ENCODE results near the gene XPO4. TPM values are rescaled to one million over a fixed set of nuclear protein-coding genes. Genes with fewer than 3 reads are reported as not detected.
"Not testable (repeated sequence)": the region's sequence is repeated elsewhere in the genome, so short reads cannot be mapped to it uniquely, and the experiment has no call there.

Gene XPO4
- total RNA-seq, 1 donor from 2014 or later = 27.4 TPM

- Mint-ChIP-seq H3K4me1 (peaks cover 11% of the 10 kb centered on the region), H3K9me3 (no peaks in the 10 kb centered on the region)
Observed at GRCh38 chr13:20891034-20891433, 11.5 kb downstream of the XPO4 start.

DNA sequence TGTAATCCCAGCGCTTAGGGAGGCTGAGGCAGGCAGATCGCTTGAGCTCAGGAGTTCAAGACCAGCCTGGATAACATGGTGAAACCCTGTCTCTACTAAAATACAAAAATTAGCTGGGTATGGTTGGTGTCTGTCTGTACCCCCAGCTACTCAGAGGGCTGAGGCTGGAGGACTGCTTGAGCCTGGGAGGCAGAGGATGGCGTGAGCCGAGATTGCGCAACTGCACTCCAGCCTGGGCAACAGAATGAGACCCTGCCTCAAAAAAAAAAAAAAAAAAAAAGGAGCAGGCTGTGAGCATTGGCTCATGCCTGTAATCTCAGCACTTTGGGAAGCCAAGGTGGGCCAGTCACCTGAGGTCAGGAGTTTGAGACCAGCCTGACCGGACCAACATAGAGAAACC, 12.0 kb downstream of the XPO4 start:
- H3K27ac Mint-ChIP-seq; H3K9me3 Mint-ChIP-seq; H3K27me3 Mint-ChIP-seq; H3K4me3 Mint-ChIP-seq; DNase-seq; ATAC-seq (ENCODE audit: low read depth); intact Hi-C loops (cut with micrococcal nuclease); POLR2A ChIA-PET; CTCF ChIA-PET: not testable (repeated sequence)
- Mint-ChIP-seq H3K4me1 (peaks cover 11% of the 10 kb centered on the region), H3K36me3 (ENCODE audit: low read depth) (peaks cover 26% of the 10 kb centered on the region)

More at GRCh38 chr13:20891034-20891433, 11.5 kb downstream of the XPO4 start:
- CTCF ChIA-PET = no interaction called here
- TF ChIP-seq, protein P1, sequence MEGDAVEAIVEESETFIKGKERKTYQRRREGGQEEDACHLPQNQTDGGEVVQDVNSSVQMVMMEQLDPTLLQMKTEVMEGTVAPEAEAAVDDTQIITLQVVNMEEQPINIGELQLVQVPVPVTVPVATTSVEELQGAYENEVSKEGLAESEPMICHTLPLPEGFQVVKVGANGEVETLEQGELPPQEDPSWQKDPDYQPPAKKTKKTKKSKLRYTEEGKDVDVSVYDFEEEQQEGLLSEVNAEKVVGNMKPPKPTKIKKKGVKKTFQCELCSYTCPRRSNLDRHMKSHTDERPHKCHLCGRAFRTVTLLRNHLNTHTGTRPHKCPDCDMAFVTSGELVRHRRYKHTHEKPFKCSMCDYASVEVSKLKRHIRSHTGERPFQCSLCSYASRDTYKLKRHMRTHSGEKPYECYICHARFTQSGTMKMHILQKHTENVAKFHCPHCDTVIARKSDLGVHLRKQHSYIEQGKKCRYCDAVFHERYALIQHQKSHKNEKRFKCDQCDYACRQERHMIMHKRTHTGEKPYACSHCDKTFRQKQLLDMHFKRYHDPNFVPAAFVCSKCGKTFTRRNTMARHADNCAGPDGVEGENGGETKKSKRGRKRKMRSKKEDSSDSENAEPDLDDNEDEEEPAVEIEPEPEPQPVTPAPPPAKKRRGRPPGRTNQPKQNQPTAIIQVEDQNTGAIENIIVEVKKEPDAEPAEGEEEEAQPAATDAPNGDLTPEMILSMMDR (IDR thresholded peaks at IDR 0.05) = no peak
- intact Hi-C loops (cut with micrococcal nuclease) = no loop called here
- Mint-ChIP-seq H3K36me3 (ENCODE audit: low read depth) (peaks cover 23% of the 10 kb centered on the region), H3K27me3 (no peaks in the 10 kb centered on the region), H3K27ac (no peak overlapping the region), H3K4me3 (no peak overlapping the region)
- DNase-seq (no peak), ATAC-seq (ENCODE audit: low read depth) (no peak)
- POLR2A ChIA-PET = no interaction called here

- intact Hi-C loops (cut with micrococcal nuclease) = no loop called here
- no peak overlapping the region for H3K4me3 Mint-ChIP-seq
- no peak for DNase-seq
- CTCF ChIA-PET = no interaction called here
- no peak overlapping the region for H3K27ac Mint-ChIP-seq
- no peaks in the 10 kb centered on the region for H3K27me3 Mint-ChIP-seq
- ATAC-seq (ENCODE audit: low read depth) = no peak
- H3K4me1 Mint-ChIP-seq = peaks cover 37% of the 10 kb centered on the region
- TF ChIP-seq, protein P1 (IDR thresholded peaks at IDR 0.05) = no peak
- peaks cover under 1% of the 10 kb centered on the region for H3K9me3 Mint-ChIP-seq
- POLR2A ChIA-PET = no interaction called here
- H3K36me3 Mint-ChIP-seq (ENCODE audit: low read depth) = peaks cover 26% of the 10 kb centered on the region
Observed at GRCh38 chr13:20882206-20882605, 20.3 kb downstream of the XPO4 start.

DNA sequence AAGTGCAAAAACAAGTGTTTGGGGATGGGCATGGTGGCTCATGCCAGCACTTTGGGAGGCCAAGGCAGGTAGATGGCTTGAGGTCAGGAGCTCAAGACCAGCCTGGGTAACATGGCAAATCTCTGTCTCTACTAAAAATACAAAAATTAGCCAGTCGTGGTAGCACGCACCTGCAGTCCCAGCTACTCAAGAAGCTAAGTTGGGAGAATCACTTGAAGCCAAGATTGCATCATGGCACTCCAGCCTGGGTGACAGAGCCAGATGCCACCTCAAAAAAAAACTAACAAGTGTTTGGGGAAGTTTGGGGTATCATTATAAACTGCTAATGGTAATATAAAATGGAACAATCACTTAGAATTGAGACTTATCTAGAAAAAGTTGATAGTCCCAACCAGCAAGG, 24.6 kb downstream of the XPO4 start:
- TF ChIP-seq, protein P1 (IDR thresholded peaks at IDR 0.05) = no peak
- Mint-ChIP-seq H3K27me3 (no peaks in the 10 kb centered on the region), H3K4me3 (no peak overlapping the region), H3K36me3 (ENCODE audit: low read depth) (peaks cover 20% of the 10 kb centered on the region), H3K9me3 (peaks cover 3% of the 10 kb centered on the region), H3K4me1 (peaks cover 52% of the 10 kb centered on the region), H3K27ac (no peak overlapping the region)
- no peak for DNase-seq
- POLR2A ChIA-PET = no interaction called here
- intact Hi-C loops (cut with micrococcal nuclease) = no loop called here
- no peak for ATAC-seq (ENCODE audit: low read depth)
- CTCF ChIA-PET = no interaction called here

GRCh38 chr13:20876802-20877201, 25.7 kb downstream of the XPO4 start:
- peaks cover 54% of the 10 kb centered on the region for H3K4me1 Mint-ChIP-seq
- DNase-seq; H3K9me3 Mint-ChIP-seq; H3K27ac Mint-ChIP-seq; intact Hi-C loops (cut with micrococcal nuclease); H3K27me3 Mint-ChIP-seq; CTCF ChIA-PET; ATAC-seq (ENCODE audit: low read depth); POLR2A ChIA-PET; H3K4me3 Mint-ChIP-seq: not testable (repeated sequence)
- H3K36me3 Mint-ChIP-seq (ENCODE audit: low read depth) = peaks cover 19% of the 10 kb centered on the region

DNA sequence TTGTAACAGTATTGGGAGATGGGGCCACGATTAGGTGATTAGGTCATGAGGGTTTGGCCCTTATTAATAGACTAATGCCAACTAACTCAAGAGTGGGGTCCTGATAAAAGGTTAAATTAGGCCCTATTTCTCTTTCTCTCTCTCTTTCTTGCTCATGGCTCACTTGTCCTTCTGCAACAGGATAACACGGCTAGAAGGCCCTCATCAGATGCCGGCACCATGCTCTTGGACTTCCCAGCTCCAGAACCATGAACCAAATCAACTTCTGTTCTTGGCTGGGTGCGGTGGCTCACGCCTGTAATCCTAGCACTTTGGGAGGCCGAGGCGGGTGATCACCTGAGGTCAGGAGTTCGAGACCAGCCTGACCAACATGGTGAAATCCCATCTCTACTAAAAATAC, 28.1 kb downstream of the XPO4 start:
- POLR2A ChIA-PET; H3K4me3 Mint-ChIP-seq; CTCF ChIA-PET; ATAC-seq (ENCODE audit: low read depth); H3K9me3 Mint-ChIP-seq; DNase-seq; H3K27ac Mint-ChIP-seq; intact Hi-C loops (cut with micrococcal nuclease); H3K27me3 Mint-ChIP-seq: not testable (repeated sequence)
- Mint-ChIP-seq H3K4me1 (peaks cover 51% of the 10 kb centered on the region), H3K36me3 (ENCODE audit: low read depth) (peaks cover 12% of the 10 kb centered on the region)

GRCh38 chr13:20873348-20873747, 29.2 kb downstream of the XPO4 start:
- POLR2A ChIA-PET = no interaction called here
- ATAC-seq (ENCODE audit: low read depth) (no peak), DNase-seq (no peak)
- no peaks in the 10 kb centered on the region for H3K27me3 Mint-ChIP-seq
- TF ChIP-seq, protein P1 (IDR thresholded peaks at IDR 0.05) = no peak
- no peak overlapping the region for H3K27ac Mint-ChIP-seq
- H3K4me1 Mint-ChIP-seq = peaks cover 41% of the 10 kb centered on the region
- peaks cover 12% of the 10 kb centered on the region for H3K36me3 Mint-ChIP-seq (ENCODE audit: low read depth)
- CTCF ChIA-PET = no interaction called here
- intact Hi-C loops (cut with micrococcal nuclease) = no loop called here
- H3K4me3 Mint-ChIP-seq = no peak overlapping the region
- peaks cover 3% of the 10 kb centered on the region for H3K9me3 Mint-ChIP-seq
